NK-92 treated with Interleukin-12 subunit alpha and Interleukin-12 subunit beta, amount 100 ng/mL, for 24 hours (cell line): ENCODE measurements around the gene MRC2.

Source experiments
- DNase-seq: peaks from one replicate; lab custom pipeline; 2025; lab: John Stamatoyannopoulos, UW

MRC2 gene

DNA sequence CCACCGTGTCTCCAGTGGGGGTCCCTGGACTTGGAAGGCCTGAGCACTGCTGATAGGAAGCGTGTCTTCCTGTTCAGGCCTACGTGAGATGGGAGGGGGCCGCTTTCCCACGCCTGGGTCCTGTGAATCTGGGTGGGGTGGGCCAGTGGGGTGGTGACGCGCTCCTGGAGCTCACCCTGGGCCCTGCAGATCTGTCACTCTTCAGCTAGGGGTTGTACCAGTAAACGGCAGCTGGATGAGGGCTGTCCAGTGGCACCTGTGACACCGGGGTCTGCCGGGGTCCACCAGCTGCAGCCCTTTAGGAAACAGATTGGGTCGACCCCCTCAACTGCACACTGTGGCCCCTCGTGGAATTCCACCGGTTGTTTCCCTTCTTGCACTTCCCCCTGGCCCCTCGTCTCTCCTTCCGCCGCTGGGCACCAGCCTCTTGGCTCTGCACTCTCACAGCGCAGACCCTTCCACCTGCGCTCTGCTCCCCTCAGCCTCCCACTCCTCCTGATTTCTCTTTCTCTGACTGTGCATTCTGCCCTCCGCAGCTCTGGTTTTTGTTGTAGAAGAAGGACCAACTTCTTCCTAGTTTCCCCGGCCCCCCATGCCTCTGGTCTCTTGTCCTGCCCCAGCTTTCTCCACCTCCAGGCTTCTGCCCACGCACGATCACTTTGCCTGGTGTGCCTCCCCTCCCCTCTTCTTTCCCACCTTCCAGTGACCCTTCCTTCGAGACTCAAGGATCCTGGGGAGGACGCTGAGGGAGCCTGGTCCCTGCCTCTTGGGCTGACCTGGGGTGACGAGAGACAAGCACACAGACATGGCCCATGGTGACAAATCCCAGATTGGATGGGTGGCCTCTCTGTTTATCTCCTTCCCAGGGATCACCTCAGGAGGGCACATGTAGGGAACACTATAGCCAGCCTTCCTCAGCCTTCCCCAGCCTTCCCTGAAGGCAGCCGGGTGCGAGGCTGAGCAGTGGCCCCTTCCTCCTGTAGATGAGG, 4.8 kb downstream of the MRC2 start:
- no peak for DNase-seq

DNA sequence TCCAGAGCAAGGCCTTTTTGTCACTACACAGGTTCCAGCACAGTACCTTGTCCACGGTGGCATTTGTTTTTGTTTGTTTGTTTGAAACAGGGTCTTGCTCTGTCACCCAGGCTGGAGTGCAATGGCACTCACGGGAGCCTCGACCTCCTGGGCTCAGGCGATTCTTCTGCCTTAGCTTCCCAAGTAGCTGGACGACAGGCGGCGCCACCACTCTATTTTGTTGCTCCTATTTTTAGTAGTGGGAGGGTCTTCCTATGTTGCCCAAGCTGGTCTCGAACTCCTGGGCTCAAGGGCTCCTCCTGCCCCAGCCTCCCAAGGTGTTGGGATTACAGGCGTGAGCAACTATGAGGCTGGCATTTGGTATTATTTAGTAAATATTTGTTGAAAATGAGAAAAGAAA, 10.3 kb downstream of the MRC2 start:
- DNase-seq = no peak

DNA sequence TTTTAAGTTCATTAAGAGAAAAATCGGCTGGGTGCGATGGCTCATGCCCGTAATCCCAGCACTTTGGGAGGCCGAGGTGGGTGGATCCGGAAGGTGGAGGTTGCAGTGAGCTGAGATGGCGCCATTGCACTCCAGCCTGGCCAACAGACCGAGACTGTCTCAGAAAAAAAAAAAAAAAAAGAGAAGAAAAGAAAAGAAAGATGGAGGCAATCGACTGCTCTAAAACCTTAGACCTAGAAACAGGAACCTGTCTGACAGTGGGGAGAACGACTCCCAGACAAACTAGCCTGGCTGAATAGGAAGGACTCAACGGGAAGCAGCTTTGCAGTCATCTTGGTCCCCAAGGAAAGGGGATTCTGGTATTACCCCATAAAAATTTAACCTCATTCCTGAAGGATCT, 13.7 kb downstream of the MRC2 start:
- no peak for DNase-seq

DNA sequence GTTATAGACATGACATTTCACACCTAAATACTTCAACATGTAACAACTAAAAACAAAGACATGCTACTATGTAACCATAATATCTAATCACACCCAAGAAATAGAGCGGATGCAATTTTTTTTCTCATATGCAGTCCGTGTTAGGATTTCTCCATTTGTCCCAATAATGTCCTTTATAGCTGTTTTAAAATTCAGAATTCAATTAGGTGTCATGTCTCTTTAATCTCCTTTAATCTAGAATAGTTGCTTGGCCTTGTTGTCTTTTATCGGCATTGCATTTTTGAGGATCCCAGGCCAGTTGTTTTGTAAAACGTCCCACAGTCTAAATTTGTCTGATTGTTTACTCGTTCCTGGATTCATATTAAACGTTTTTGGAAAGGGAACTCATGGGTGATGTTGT, 14.5 kb downstream of the MRC2 start:
- DNase-seq = no peak

DNA sequence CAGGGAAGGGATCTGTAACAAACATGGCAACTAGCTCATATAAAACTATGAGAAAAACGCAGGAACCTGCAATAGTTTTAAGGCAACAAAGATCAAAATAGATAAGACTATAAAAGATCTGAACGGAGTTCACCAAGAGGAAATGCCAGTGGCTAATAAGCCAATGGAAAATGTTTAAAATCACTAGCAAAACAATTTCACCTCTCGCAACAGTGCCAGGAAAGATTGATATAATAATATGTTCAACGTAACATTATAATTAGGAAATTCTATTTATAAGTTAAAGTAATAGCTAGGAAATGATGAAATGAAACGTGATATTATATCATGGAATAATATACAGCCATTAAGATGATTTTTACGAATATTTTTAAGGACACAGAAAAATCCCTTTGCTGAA, 16.0 kb downstream of the MRC2 start:
- DNase-seq = no peak

DNA sequence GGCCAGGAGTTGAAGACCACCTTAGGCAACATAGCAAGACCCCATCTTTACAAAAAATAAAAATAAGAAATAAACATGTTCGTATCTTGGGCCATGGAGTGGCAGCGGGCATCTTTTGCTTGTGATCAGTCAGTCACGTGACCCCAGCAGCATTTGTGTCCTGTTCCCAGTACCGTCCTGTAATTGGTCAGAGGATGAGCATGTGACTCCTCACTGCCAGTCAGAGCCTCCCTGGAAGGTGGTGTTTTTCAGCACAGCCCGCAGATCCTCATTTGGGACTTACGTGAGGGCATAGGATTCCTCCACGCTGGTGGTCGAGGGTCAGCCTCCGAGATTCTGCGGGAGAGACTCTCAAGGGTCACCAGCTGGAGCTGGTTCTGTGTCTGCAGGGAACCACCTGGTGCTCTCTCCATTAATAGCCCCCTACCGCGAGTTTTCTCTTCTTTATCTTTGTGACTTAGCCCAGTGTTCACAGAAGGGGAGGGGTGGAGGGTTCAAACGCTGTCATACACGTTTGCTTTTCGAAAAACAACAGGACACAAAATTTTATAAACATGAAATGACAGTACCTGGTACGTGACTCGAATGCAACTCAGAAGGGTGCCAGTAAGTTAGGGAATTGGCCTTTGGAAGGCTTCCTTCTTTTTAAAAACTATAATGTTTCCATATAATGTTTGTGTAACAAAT, 17.2 kb downstream of the MRC2 start:
- DNase-seq = no peak

DNA sequence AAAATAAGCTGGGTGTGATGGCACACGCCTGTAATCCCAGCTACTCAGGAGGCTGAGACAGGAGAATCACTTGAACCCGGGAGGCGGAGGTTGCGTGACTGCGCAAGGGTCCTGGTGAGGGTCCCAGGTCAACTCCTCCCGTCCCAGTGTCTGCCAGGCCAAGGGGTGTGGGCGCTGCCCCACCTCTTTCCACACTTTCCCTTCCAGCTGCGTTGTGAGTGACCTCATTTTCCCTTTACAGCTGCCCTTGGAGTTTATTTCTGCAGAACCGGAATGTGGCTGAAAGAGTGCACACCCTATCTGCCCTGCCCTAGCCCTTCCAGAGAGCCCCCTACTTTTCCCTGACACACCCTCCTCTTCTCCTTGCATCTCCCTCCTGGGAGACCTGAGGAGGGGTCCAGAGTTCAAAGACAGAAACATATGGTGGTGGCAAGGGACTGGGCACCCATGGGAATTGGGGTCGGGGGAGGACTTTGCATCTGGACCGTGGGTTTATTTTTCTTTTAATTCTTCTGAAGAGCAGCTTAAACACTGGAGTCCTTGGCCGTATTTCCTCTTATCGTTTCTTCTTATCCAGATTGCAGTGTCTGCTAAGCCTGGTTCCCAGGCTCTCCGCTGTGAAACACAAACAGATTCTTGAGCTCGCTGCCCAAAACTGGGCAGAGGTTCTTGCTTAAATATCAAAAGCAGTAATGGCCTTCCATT, 20.9 kb downstream of the MRC2 start:
- DNase-seq = no peak

DNA sequence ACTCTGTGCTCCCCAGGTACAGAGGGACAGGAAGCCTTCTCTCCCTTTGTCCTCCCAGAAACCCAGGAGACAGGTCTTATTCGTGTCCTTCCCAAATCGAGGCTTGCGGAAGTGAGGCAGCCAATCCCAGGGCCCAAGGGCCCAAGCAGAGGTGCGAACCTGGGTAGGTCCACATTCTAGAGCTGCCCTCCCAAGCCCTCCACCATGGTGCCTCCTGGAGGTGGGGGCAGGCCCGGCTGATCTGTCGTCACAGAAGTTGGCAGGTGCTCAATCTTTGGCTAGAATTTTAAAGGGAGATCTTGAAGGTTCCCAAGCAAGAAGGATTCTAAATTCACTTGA, 21.5 kb downstream of the MRC2 start:
- DNase-seq = no peak

DNA sequence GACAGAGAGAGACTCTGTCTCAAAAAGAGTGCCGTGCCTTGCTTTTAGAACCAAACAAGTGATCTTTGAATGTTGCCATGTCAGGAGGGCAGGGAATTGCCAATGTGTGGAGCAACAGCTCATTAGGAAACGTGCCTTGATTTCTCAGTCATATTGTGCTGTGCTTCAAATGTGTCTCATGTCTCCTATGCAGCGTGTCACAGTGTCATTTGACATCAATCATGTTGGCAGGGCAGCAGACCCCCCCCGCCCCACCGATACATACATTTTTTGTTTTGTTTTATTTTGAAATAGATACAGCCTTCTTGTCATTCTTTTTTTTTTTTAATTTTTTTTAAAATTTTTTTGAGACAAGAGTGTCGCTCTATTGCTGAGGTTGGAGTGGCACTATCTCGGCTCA, 22.1 kb downstream of the MRC2 start:
- DNase-seq = no peak

DNA sequence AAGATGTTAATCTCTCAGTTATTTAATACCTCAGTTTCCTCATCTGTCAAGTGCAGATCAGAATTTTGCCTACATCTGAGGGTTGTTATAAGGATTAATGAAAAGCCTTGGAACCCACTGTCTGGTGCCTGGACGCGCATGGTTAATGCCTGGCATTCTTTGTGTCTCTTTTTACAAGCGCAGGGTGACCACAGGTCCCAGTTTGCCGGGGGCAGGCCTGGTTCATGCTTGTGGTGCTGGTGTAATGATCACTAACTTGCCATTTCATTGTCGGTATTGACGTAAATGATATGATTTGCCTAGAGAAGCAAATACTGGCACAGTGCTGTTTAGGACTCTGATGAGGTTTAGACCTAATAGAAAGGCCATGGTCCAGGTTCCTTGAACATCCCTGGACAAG, 23.1 kb downstream of the MRC2 start:
- DNase-seq = no peak

DNA sequence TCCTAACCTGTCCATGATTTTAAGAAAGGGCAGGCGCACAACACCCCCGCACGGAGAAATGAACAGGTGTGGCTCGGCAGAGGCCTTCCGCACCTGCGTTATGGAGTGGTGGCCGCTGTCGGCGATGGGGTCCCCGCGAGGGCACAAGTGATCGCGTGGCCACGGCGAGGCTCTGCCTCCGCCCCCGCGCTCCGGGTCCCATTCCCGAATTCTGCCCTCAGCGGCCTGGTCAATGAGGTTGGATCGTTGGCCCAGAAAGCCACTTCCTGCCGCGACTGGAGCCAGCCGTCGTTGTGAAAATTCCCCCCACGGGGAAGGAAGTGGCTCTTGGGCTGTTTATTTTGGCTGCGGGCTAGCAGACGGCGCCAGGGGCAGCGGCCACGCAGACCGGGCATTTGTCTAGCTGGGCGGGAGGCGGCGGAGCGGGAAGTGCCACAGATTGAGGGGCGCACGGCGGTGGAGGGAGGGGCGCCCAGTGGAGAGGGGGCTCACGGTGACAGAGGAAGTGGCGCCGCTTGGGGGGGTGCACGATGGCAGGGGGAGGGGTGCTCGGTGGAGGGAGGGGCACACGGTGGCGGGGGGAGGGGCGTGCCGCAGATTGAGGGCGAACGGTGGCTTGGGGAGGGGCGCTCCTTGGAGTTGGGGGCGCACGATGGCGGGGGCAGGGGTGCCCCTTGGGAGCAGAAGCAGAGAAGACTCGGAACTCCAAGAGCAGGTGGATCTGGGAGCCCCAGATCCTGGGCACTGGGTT, 25.0 kb downstream of the MRC2 start:
- DNase-seq = no peak

DNA sequence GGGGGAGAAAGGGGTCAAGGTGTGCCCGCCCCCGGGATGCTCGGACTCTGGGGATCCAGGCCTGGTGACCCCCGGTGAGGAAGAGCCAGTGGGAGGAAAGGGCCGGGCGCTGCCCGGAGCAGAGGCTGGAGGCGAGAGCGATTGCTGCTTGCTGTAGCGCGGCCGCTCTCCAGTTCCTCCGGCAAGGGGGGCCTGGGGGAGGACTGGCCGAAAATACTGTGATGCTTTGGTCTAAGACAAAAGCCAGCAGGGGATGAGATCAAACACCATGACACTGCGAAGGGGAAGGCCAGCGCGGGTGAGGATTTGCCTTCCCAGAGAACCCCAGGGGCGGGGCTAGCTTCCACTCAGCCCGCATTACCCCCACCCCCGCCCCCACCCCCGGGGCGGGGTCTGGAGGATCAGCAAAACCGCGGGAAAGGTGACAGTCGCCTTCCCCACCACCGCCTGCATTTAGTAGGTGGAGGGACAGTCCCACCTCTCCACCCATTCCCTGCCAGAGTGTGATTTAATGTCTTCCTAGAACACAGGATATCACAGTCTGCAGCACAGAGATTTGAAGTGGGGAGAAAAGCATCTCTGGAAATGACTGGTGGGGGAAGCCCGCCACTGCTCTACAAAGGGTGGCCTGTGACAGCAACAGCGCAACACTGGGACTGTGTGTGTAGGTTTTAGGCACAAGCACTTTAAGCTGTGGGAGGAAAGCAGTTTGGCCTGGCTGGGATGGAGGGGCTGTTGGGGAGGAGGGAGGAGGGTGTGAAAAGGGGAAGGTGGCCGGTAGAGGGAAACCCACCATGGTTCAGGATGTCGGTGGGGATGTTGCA, 25.7 kb downstream of the MRC2 start:
- no peak for DNase-seq

DNA sequence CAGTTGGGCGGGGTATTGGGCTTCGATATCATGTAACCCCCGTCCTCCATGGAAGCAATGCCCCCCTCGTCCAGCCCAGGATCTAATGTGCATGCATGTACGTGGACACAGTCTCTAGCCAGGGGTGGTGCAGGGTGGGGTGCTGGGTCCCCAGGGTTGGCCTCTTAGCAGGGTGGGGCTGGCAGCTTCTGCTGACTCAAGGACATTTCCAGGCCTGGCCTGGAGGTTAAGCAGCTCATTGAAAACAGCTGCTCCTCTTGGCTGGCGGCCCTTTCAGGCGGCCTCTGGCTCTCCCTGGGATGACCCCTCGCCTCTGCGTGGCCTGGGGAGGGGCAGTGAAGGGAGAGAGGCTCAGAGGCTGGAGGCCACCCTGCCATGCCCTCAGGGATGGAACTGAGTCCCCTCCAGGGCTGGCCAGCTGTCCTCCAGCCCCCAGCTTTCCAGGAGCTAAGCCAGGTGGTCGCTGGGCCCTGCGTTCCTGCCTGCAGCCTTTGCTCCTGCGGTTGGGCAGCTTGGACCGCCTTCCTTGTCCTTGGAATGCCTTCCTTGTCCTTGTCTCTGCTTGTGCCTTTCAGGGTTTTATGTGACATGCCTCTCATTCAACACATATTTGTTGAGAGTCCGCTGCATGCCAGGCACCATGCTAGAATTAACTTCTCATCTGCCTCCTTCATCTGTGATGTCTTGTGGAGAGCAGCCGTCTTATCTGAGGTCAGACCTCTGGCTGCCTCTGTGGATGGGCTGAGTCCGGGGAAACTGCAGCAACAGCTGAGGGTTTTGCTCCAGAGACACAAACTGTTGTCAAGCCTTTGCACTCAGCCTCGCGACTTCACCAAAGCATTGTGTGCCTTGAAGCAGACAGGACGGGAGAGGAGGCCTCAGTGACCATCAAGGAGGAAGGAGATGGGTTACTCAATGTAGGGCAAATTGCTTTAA, 26.6 kb downstream of the MRC2 start:
- no peak for DNase-seq

DNA sequence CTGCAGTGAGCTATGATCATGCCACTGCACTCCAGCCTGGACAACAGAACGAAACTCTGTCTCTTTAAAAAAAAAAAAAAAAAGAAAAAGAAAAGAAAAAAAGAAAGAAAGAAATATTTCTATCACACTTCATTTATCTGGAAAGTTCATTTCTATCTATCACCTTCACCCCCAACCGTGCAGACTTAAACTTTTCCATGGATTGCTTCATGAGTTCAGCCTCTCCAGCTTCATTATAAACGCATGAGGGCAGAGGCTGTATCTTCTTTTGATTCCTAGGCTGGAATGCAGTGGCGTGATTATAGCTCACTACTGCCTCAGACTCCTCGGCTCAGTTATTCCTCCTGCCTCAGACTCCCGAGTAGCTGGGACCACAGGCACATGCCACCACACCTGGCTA, 28.2 kb downstream of the MRC2 start:
- DNase-seq = no peak

DNA sequence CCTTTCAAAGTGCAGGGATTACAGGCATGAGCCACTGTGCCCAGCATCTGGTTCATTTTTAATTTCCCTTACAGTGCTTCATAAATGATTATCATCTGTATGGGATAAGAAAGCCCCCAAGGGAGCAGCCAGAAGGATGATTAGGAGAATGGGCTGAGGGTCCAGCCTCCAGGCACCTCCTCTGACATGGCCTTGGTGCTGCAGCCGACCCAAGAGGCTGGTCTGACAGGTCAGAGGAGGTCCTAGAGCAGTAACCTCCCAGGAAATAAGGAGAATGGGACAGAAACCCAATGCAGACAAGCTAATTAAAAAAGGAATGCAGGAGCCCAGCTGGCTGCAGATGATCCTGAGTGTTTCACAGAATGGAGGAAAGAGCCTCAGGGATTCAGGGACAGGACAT, 29.0 kb downstream of the MRC2 start:
- no peak for DNase-seq

DNA sequence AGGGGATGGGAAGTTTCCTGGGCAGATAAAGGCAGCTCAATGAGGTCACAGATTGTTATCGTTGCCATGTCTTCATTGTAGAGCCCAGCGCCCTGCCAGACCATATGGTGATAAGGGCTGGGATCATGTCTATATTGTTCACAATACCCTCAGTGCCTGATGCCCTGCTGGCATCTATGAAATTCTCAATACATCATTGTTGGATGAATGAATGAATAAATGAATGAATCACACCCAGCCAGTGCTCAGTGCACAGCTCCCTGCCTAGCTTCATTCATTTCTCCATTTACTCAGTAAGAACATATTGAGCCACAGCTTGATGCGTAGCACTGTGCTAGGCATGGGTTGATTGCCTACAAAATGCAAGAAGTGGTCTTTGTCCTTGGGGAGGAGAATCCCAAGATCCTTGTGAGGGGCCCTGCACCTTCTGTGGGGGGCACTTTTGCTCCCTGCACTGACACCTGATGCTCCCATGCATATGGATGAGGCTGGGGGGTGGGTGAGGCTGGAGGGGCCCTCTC, 29.7 kb downstream of the MRC2 start:
- no peak for DNase-seq

DNA sequence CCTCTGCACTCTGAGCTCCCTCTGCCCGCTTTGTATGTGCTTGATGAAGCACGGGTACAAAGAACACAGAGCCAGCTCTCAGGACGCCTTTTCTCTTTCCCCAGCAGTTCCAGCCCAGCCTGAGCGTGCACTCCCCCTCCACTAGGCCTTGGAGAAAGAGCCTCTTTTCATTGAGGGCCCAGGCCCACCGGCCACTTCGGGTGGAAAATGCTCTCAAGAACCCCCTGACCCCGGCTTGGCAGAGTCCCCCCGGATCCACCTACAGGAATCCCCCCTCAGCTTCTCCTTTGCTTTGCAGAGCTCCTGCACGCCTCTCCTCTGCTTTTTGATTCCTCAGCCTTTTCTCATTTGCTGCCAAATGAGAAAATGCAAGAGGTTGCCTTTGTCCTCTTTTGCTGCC, 30.2 kb downstream of the MRC2 start:
- no peak for DNase-seq

DNA sequence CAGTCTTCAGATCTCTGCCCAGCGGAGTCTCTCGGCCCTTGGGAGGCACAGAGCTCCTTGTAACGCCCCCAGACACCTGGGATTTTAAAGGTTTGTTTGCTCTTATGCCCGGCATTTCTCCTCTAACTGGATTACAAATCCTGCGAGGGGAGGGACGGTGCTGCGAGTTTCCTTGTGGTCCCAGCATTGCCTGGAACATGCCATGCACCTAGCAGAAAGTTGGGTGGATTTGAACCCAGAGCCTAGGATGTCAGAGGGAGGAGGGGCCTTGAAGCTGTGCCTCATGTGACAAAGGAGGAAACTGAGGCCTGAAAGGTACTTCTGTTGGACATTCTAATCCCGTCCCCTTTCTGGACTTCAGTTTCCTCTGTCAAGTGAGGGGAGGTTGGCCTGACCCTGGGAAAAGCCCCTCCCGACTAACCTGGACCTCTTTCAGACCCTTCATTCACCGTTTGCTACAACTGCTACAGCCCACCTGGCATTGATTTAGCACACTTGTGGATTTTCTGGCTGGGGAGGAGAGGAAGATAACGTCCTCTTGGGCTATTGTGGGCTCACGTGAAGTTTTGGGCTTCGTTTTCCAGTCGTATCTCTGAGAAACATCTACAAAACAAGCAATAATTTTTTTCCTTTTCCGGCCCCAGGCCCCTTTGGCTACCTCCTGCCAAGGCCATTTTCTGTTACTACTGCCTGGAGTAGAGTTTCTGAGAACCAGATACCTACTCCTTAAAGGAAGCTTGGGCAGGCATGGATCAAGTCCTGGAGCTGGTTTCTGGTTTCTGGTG, 30.9 kb downstream of the MRC2 start:
- DNase-seq = no peak

DNA sequence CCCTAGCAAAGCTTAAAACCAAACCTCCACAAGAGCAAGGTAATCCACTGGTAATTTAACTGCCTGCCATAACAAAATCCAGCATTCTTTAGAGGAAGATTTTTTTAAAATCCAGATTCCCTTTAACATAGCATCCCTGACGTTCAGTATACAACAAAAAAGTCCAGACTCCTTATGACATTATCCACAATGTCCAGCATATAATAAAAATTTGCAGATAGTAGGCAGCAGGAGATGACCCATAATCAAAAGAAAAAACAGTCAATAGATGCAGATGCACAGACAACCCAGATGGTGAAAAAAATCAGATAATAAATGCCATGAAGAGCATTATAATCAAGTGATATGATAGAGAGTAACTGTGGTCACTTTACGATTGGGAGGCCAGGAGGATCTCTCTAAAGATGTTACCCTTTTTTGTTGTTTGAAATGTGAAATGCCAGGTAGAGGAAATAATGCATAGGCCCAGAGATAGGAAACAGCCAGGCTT, 33.2 kb downstream of the MRC2 start:
- DNase-seq = no peak
